CD4-positive, alpha-beta T cell treated with Interleukin-12 subunit alpha and Interleukin-12 subunit beta, for 1 hour (primary cell): Measurements from ENCODE around the gene CCND1.

Experiments
- DNase-seq: peaks from one replicate; pipeline ENCODE4 v3.0.0-alpha.2; 2020

Gene CCND1

GRCh38 chr11:69640995-69641581, at the start of gene CCND1:
Gene CCND1, plus strand, starts transcription at chr11:69641156. Its CDS starts 158 bp downstream, at chr11:69641314.
- peak; percentile 41 for DNase-seq

- DNase-seq, result no peak
Observed at GRCh38 chr11:69592986-69593650, 47.8 kb upstream of the CCND1 start.

- no peak for DNase-seq
Observed at GRCh38 chr11:69593851-69594250, 47.1 kb upstream of the CCND1 start.

GRCh38 chr11:69594481-69594880, 46.5 kb upstream of the CCND1 start:
- no peak for DNase-seq

- DNase-seq, result no peak
Observed at GRCh38 chr11:69595805-69596665, 44.9 kb upstream of the CCND1 start.

- DNase-seq, result no peak
Observed at GRCh38 chr11:69598147-69598546, 42.8 kb upstream of the CCND1 start.

GRCh38 chr11:69599502-69599901, 41.5 kb upstream of the CCND1 start:
- DNase-seq, result no peak

- DNase-seq, result no peak
Observed at GRCh38 chr11:69600001-69600400, 41.0 kb upstream of the CCND1 start.

- no peak for DNase-seq
Observed at GRCh38 chr11:69601011-69601975, 39.7 kb upstream of the CCND1 start.

- no peak for DNase-seq
Observed at GRCh38 chr11:69603111-69603836, 37.7 kb upstream of the CCND1 start.

- DNase-seq, result no peak
Observed at GRCh38 chr11:69604055-69604454, 36.9 kb upstream of the CCND1 start.

- DNase-seq, result no peak
Observed at GRCh38 chr11:69605737-69606526, 35.0 kb upstream of the CCND1 start.

GRCh38 chr11:69609351-69609750, 31.6 kb upstream of the CCND1 start:
- no peak for DNase-seq

- no peak for DNase-seq
Observed at GRCh38 chr11:69611548-69612526, 29.1 kb upstream of the CCND1 start.

- DNase-seq, result no peak
Observed at GRCh38 chr11:69613594-69613993, 27.4 kb upstream of the CCND1 start.

GRCh38 chr11:69614085-69614484, 26.9 kb upstream of the CCND1 start:
- DNase-seq, result no peak

GRCh38 chr11:69615545-69616278, 25.2 kb upstream of the CCND1 start:
- DNase-seq, result no peak

- DNase-seq, result no peak
Observed at GRCh38 chr11:69617220-69617619, 23.7 kb upstream of the CCND1 start.

- DNase-seq, result no peak
Observed at GRCh38 chr11:69617682-69618081, 23.3 kb upstream of the CCND1 start.
